Activated CD4-positive, alpha-beta T cell treated with anti-CD3 and anti-CD28 coated beads for 24 hours (primary cell): ENCODE results near the gene SEMA4F.

Experiments
- DNase-seq, 2 donors: peaks; one replicate each; pipeline ENCODE4 v3.0.0-alpha.2; 2020; ENCODE audit warnings: low read depth in 2 of 2

SEMA4F gene

GRCh38 chr2:74668087-74668486 lies 14.0 kb downstream of the SEMA4F start:
- DNase-seq, result no peak

GRCh38 chr2:74670263-74670662 lies 16.2 kb downstream of the SEMA4F start:
- DNase-seq, result no peak

DNA sequence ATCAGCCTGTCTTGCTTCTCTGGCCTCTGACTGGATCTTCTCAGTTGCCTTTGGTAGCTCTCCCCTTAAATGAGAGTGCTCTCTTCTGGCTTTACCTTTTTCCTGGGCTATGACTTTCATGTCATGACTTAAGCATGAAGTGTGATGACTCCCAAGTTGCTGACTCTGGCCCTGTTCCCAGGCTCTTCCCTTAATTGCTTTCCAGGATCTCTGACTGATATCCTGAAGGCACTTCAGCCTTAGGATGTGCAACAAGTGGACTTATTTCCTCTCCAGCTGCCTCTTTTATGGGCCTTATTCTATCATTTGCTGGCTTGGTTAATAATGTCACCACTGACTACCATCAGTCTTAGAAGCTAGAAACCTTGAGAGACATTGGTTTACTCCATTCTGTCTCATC lies 17.4 kb downstream of the SEMA4F start:
- DNase-seq, result no peak

DNA sequence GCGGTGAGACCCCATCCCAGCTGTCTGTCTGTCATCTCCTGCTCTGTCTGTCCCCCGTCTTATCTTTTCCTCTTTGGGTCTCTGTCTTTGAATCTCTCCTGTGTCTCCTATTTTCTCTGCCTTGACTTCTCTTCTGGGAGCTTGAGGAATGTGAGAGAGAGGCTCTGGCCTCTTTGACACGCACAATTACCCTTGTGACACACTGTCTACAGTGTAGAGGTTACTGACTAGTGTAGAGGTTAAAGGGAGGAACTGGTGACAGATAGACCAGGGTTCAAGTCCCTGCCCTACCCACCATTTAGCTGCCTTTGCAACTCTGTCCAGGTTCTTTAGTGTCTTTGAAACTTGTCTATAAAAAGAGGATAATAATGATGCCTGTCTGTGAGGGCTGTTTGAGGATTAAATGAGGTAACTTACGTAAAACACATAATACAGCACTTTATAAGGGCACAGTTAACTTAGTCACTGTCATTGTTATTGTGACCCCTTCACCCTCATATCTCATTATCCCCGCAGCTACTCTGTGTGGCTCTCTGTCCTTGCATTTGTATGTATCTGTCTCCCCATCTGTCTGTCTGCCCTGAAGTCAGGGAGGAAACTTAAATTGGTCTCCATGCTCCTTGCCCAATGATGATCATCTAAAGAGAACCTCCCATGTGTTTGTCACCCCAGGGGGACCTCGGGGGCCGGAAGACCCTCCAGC lies 19.9 kb downstream of the SEMA4F start:
- DNase-seq, result no peak

DNA sequence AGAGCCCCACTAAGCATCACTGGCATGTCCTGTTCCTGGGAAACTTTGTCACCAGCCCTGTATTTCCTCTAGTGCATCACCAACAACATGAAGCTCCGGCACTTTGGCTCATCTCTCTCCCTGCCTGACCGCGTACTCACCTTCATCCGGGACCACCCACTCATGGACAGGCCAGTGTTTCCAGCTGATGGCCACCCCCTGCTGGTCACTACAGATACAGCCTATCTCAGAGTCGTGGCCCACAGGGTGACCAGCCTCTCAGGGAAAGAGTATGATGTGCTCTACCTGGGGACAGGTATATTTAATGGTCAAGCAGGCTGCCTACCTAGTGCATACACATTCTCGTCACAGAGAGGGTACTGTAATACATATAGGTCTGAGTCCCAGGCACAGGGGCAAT lies 21.0 kb downstream of the SEMA4F start:
- DNase-seq, result no peak

DNA sequence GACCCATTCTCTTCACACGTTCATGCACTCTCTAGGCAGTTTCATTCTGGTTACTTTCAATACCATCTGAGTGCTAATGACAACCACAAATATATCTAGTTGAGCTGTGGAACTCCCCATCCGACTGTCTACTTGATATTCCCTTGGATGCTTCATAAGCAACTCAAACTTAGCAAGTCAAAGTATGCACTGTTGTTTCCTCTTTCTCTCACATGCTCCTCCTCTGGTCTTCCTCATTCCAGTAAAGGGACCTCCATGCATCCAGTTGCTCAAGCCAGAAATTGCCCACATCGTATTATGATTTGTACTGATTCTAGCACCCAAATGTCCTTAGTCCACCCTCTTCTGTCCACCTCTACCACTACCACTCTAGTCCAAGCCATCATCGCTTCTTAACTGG lies 22.3 kb downstream of the SEMA4F start:
- no peak for DNase-seq

GRCh38 chr2:74679615-74680014 lies 25.6 kb downstream of the SEMA4F start:
- DNase-seq, result no peak

GRCh38 chr2:74682501-74682900 lies 28.5 kb downstream of the SEMA4F start:
- DNase-seq, result no peak

DNA sequence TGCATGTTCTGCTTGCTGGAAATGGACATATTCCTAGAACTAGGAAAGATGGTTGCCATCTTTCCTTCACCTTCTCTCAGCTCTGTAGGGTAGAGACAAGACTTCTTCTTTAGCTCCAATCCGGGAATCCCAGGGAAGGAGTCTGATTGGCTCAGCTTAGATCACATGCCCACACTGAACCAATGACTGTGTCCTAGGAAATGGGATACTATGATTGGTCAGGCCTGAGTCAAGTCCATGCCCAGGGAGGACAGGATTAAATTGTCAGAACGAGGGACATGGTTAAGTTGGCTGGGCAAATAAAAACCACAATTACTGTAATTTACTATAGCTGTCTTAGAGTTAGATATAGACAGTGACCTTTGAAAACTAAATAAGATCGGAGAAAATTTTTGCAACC lies 31.4 kb downstream of the SEMA4F start:
- no peak for DNase-seq

- DNase-seq, result no peak
Measured at GRCh38 chr2:74688881-74689280, 34.8 kb downstream of the SEMA4F start.

DNA sequence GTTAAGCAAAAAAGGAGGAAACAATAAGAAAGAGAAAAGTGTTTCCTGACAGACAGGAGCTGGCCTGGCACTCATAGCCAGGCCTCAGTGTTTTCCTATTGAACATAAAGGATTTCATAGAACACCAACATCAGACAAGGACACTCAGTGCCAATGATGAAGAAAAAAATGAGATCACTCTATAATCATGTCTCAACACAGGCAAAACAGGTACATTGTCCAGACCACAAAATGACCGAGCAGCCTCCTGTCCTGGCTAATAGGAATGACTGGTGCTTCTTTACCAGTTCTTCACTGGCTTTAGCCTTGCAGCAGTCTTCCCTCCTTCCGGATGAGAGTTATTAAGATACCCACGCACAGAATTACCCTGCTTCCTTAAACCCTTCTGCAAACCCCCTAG lies 35.6 kb downstream of the SEMA4F start:
- DNase-seq, result no peak

- no peak for DNase-seq
Measured at GRCh38 chr2:74690571-74690970, 36.5 kb downstream of the SEMA4F start.

DNA sequence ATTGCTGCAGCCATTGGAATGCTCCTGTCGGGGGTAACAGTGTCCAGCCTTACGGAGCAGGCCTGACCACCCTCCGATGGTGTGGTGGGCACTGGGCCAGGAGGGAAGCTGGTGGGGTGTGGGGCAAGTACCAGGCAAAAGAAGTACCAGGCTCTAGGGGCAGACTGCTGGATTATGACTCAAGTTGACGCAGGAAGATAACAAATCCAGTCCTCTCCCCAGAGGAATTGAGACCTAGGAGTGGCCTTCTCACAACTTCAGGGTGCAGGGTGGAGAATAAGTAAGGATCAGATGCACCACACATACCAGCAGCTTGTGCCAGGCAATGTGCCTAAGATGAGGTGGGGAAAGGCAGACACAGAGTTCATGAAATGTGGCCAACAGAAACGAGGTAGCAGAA lies 37.9 kb downstream of the SEMA4F start:
- DNase-seq, result no peak

GRCh38 chr2:74693213-74693612 lies 39.2 kb downstream of the SEMA4F start:
- no peak for DNase-seq

- no peak for DNase-seq
Measured at GRCh38 chr2:74693668-74694067, 39.6 kb downstream of the SEMA4F start.

DNA sequence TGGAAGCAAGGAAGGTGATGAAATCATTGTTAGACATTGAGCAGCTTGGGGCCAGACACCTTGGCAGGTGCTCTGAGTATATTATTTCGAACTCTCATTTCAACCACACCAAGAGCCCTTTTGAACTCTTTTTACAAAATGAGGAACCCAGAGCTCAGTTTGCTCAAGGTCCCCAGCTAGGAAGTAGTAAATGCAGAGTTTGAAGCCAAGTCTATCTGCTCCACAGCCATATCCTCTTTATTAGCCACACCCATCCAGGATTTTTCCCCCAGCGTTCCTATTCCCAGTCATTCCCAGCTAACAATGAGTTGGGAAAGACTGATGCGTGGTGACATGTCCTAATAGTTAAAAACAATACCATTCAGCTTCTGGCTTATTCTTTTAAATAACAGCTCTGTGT lies 40.2 kb downstream of the SEMA4F start:
- DNase-seq, result no peak

- no peak for DNase-seq
Measured at GRCh38 chr2:74695663-74696062, 41.6 kb downstream of the SEMA4F start.

GRCh38 chr2:74696829-74697228 lies 42.8 kb downstream of the SEMA4F start:
- no peak for DNase-seq

- DNase-seq, result no peak
Measured at GRCh38 chr2:74700643-74701372, 46.8 kb downstream of the SEMA4F start.

GRCh38 chr2:74702001-74702715 lies 48.1 kb downstream of the SEMA4F start:
- DNase-seq, result no peak

- DNase-seq, result no peak
Measured at GRCh38 chr2:74703373-74703772, 49.3 kb downstream of the SEMA4F start.

DNA sequence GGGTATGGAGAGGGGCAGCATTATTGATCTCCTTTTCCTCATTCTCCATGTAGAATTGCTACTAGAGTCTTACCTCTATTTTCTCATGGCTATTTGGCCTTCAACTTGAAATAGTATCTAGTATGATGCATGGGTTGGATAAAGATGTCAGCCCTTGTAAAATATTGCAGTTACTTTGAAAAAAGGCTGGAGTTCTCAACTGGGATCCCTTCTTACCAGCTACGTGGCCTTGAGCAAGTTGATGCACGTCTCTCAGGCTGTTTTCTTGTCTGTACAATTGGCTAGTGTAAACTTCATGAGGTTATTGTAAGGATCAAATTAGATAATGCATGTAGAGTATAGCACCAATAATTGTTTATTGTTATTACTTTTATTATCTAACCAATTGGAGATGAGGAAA lies 50.2 kb downstream of the SEMA4F start:
- DNase-seq, result no peak

DNA sequence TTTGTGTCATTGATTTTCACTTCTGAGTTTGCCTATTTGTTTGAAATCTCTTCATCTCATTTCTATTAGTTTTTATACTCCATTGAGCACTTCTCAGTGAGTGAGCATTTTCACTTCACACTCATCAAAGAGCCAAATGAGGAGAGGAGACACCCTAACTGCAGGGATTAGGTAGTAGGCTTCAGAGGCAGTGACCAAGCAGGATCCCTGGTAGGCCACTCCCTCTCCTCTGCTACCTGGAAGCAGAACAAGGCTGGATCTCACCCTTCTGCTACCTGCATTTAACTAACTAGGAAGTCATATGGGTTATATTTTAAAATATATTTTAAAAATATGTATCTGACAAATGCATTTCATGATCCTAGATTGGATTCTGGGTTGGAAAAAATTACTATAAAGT lies 52.7 kb downstream of the SEMA4F start:
- DNase-seq, result no peak
